K562 (cell line): ENCODE data around the gene SRC. TPM values are rescaled to one million over a fixed set of nuclear protein-coding genes. Genes with fewer than 3 reads are reported as not detected.

Experiments
- ATAC-seq: fragments of 200-7000 bp; cut with Tn5 transposase; 3 replicates; pipeline ENCODE4 v1.9.1; 2020; ENCODE audit warnings: moderate library complexity
- BruUV-seq: library from RNA; stranded (reverse); fragments of 400-500 nt; replicated peaks from 2 replicates; lab custom pipeline; 2021; lab: Mats Ljungman, UMichigan
- CTCF ChIA-PET: fragments of 300-600 bp; formaldehyde crosslinking; extraction: SDS; loops from one replicate; lab custom pipeline; 2021; ENCODE audit warnings: low intra/inter-chr PET ratio; lab: Yijun Ruan, JAX
- POLR2A ChIA-PET: fragments of 300-600, 350-650 bp; sonication (Branson Sonifier 250); formaldehyde crosslinking; extraction: SDS; loops from one replicate; lab custom pipeline; 2021; ENCODE audit warnings: antibody characterized with exemption, inconsistent platforms; lab: Yijun Ruan, JAX
- DNase-seq, 4 experiments: peaks; one replicate each; pipeline versions ENCODE4 v3.0.0 to v3.0.0-alpha.2; 2011 to 2018; ENCODE audit warnings: low spot score in 3 of 4, mixed read lengths in 3 of 4; ENCODE audit errors: extremely low read depth in 1 of 4
- FAIRE-seq: peaks from 2 replicates; lab custom pipeline; 2011; peaks lifted over from hg19 to GRCh38; lab: Jason Lieb, UNC
- H2AFZ ChIP-seq: 2 replicates; pipeline ENCODE4 v1.6.0; 2011; ENCODE audit warnings: low read depth, low read length, control low read depth, inconsistent platforms
- H3K27ac ChIP-seq: fragments of 200-600 bp; 3 replicates; pipeline ENCODE4 v1.8.0; 2011; ENCODE audit warnings: low read depth, mild to moderate bottlenecking, control low read depth, inconsistent platforms, low read length, moderate library complexity, mixed read lengths; ENCODE audit errors: extremely low read depth
- H3K27me3 ChIP-seq, 2 experiments: fragments of 300-600 bp in 1 of 2; 2 replicates in 1 of 2; 3 replicates in 1 of 2; pipeline versions ENCODE4 v1.6.0 to v1.8.0; 2011; ENCODE audit warnings: inconsistent platforms in 2 of 2, low read length in 2 of 2, mild to moderate bottlenecking in 1 of 2, mixed read lengths in 1 of 2, moderate library complexity in 1 of 2; ENCODE audit not compliant: control insufficient read depth in 2 of 2, insufficient read depth in 2 of 2
- H3K36me3 ChIP-seq: fragments of 300-600 bp; 3 replicates; pipeline ENCODE4 v1.8.0; 2011; ENCODE audit warnings: mild to moderate bottlenecking, low read length, inconsistent platforms; ENCODE audit not compliant: control insufficient read depth, insufficient read depth
- H3K4me1 ChIP-seq, 2 experiments: fragments of 200-600 bp in 1 of 2; replicated peaks in 1 of 2; 2 replicates in 1 of 2; 3 replicates in 1 of 2; pipeline versions ENCODE4 v1.5.1 to v1.8.0; 2011; ENCODE audit warnings: inconsistent platforms in 2 of 2, low read length in 2 of 2, mild to moderate bottlenecking in 1 of 2, mixed read lengths in 1 of 2, moderate library complexity in 1 of 2; ENCODE audit not compliant: control insufficient read depth in 2 of 2, insufficient read depth in 2 of 2
- H3K4me2 ChIP-seq: 2 replicates; pipeline ENCODE4 v1.6.1; 2011; ENCODE audit warnings: low read length, control low read depth, inconsistent platforms, mixed read lengths; ENCODE audit not compliant: insufficient read depth
- H3K4me3 ChIP-seq: fragments of 200-600 bp; sonication (generic), shearing (Covaris generic); 2 replicates; pipeline ENCODE4 v1.5.1; 2016; ENCODE audit warnings: control low read depth, inconsistent platforms
- H3K79me2 ChIP-seq: fragments of 200-600 bp; 3 replicates; pipeline ENCODE4 v1.8.0; 2011; ENCODE audit warnings: low read length, inconsistent platforms; ENCODE audit not compliant: control insufficient read depth, insufficient read depth
- H3K9ac ChIP-seq, 2 experiments: 2 replicates each; pipeline versions ENCODE4 v1.6.0 to v1.6.1; 2011; ENCODE audit warnings: low read depth in 2 of 2, low read length in 2 of 2, control low read depth in 1 of 2, inconsistent platforms in 1 of 2, mild to moderate bottlenecking in 1 of 2, mixed read lengths in 1 of 2; ENCODE audit not compliant: insufficient read depth in 1 of 2
- H3K9me1 ChIP-seq: one replicate; pipeline ENCODE4 v1.6.0; 2011; ENCODE audit warnings: inconsistent platforms, mild to moderate bottlenecking, low read length, moderate library complexity; ENCODE audit not compliant: control insufficient read depth, insufficient read depth
- H3K9me3 ChIP-seq: replicated peaks from 2 replicates; pipeline ENCODE4 v1.5.1; 2011; ENCODE audit warnings: low read depth, low read length, inconsistent platforms; ENCODE audit not compliant: control insufficient read depth, insufficient read depth
- H4K20me1 ChIP-seq: replicated peaks from 2 replicates; pipeline ENCODE4 v1.6.1; 2011; ENCODE audit warnings: low read length, inconsistent platforms, mixed read lengths; ENCODE audit not compliant: control insufficient read depth, insufficient read depth
- ADNP ChIP-seq: fragments of 200-800 bp; sonication (Bioruptor generic); IDR thresholded peaks from 2 replicates; pipeline ENCODE4 v1.6.1; 2016; ENCODE audit warnings: missing genetic modification characterization, missing compliant biosample characterization
- IFI16 ChIP-seq: fragments of 250-450 bp; sonication (Bioruptor Pico); IDR thresholded peaks from 2 replicates; pipeline ENCODE4 v2.1.2; 2022; ENCODE audit warnings: mild to moderate bottlenecking, inconsistent platforms
- SNRNP70 ChIP-seq: fragments of 200-400 bp; formaldehyde crosslinking; optimal IDR thresholded peaks from 2 replicates; pipeline ENCODE3; 2017; ENCODE audit warnings: low read depth, low read length
- SP2 ChIP-seq: IDR thresholded peaks from 2 replicates; pipeline ENCODE4 v1.6.1; 2011; ENCODE audit warnings: mild to moderate bottlenecking, low read depth, low read length, moderate library complexity; ENCODE audit not compliant: poor library complexity, severe bottlenecking; ENCODE audit errors: extremely low read depth
- ZNF224 ChIP-seq: sonication (generic); formaldehyde crosslinking; IDR thresholded peaks from 2 replicates; pipeline ENCODE4 v1.8.0; 2022; ENCODE audit warnings: mild to moderate bottlenecking, missing genetic modification reagents
- ZNF41 ChIP-seq: fragments of 250-450 bp; sonication (Bioruptor Pico); conservative IDR thresholded peaks from 2 replicates; pipeline ENCODE4 v1.4.0; 2020; ENCODE audit warnings: mild to moderate bottlenecking
- ZNF518B ChIP-seq: fragments of 250-450 bp; sonication (Bioruptor Pico); IDR thresholded peaks from 2 replicates; pipeline ENCODE4 v1.5.0; 2021; ENCODE audit warnings: mild to moderate bottlenecking, moderate library complexity
- WGBS: fragments of 100-300 bp; shearing (Covaris generic); methylation state at CpG from one replicate; pipeline ENCODE4 v1.1.6; 2016; ENCODE audit warnings: low coverage, mixed read lengths; ENCODE audit not compliant: insufficient coverage; ENCODE audit errors: missing lambda C conversion rate; 5-methylcytosine and 5-hydroxymethylcytosine counted together
- in situ Hi-C: fragments of 300-500 bp; cut with MboI; formaldehyde crosslinking; loops from 4 replicates; pipeline ENCODE4 v1.15.0; 2018; ENCODE audit warnings: inconsistent platforms, mixed read lengths
- intact Hi-C: fragments of 100-400 bp; cut with micrococcal nuclease; formaldehyde crosslinking; loops from 2 replicates; pipeline ENCODE4 v1.14.2; 2022
- polyA plus RNA-seq, 8 experiments: library from polyadenylated mRNA; depleted of rRNA in 4 of 8; stranded (reverse) in 5 of 8; unstranded in 3 of 8; fragments of >200 nt; fragmentation: Nextera tagmentation in 2 of 8; fragmentation: Illumina TruSeq in 1 of 8; extraction: Ambion mirVana in 2 of 8; extraction: Trizol in 1 of 8; gene quantifications; 2 replicates each; pipeline versions ENCODE4 v1.2.1 to v1.2.3, GENCODE V29; 2011 to 2014; ENCODE audit warnings: inconsistent platforms in 1 of 8, missing spikeins in 1 of 8
- total RNA-seq, 7 experiments: library from RNA; depleted of rRNA in 6 of 7; stranded (reverse); fragments of >200 nt in 6 of 7; fragmentation: Illumina TruSeq in 2 of 7; extraction: Trizol in 2 of 7; gene quantifications; 2 replicates each; pipeline versions ENCODE4 v1.2.1 to v1.2.3, GENCODE V29; 2011 to 2021; ENCODE audit warnings: low replicate concordance in 1 of 7

SRC gene
- total and polyA plus RNA-seq, 9 of the 15 experiments (the other 6 are each of a cell fraction or from before 2014, with no cell fraction given): 0.06 to 8.5 (median 3.1) TPM

GRCh38 chr20:37403107-37404033, 57.4 kb downstream of the SRC start:
- no peak for TF ChIP-seq SP2
- TF ChIP-seq IFI16 (CRISPR knock-in tag): no peak
- TF ChIP-seq ZNF224: no peak
- TF ChIP-seq ZNF41 (CRISPR knock-in tag): no peak
- no peak for TF ChIP-seq ADNP
- TF ChIP-seq SNRNP70: no peak
- no peak for TF ChIP-seq ZNF518B
- TF ChIP-seq, all 486 proteins: peak for 0
- WGBS: 80% methylated on average over 31 of the region's 37 CpGs
- Histone ChIP-seq H2AFZ (no peak overlapping the region), H3K9me3 (no peaks in the 10 kb centered on the region), H3K9ac (no peak overlapping the region), H3K79me2 (no peaks in the 10 kb centered on the region), H3K4me3 (no peak overlapping the region), H3K27me3 (peaks cover 6 to 10% of the 10 kb centered on the region in 2 experiments; a peak in 4 of 5 replicates), H3K4me1 (peaks cover 6 to 31% of the 10 kb centered on the region in 2 experiments; a peak in 4 of 5 replicates), H4K20me1 (no peaks in the 10 kb centered on the region), H3K36me3 (no peaks in the 10 kb centered on the region), H3K4me2 (no peak overlapping the region), H3K27ac (no peak overlapping the region), H3K9me1 (peaks cover 5% of the 10 kb centered on the region)
- in situ Hi-C loops: no loop called here
- no peak for DNase-seq
- BruUV-seq: no TSS peak
- ATAC-seq: no peak
- ChIA-PET POLR2A (no interaction called here), CTCF (no interaction called here)
- intact Hi-C loops: no loop called here
- no peak for FAIRE-seq
